ENCODE data around the gene LINC01488.

GRCh38 chr11:69460540-69461257, 20.8 kb upstream of the LINC01488 start:
- TF ChIP-seq CTCF (IDR thresholded peaks at IDR 0.05) (no peak), POLR2A (IDR thresholded peaks at IDR 0.05) (no peak)

Measured in upper lobe of left lung (tissue), 4 donors.